Measurements from ENCODE around the gene HBG1. TPM values are rescaled to one million over a fixed set of nuclear protein-coding genes. Genes with fewer than 3 reads are reported as not detected.
"Not testable (repeated sequence)": the region's sequence is repeated elsewhere in the genome, so short reads cannot be mapped to it uniquely, and the experiment has no call there.

The HBG1 gene
- polyA plus RNA-seq, 3 donors = not detected

- H3K27me3 Mint-ChIP-seq (ENCODE audit: low read depth in 3 of 3) = no peaks in the 10 kb centered on the region
- no peaks in the 10 kb centered on the region for H3K79me2 ChIP-seq (ENCODE audit: insufficient read depth, low read length)
- no peak overlapping the region for H3K27ac Mint-ChIP-seq
- peaks cover 0 to 13% of the 10 kb centered on the region in 2 donors for H3K9me3 ChIP-seq (replicated peaks in 1 of 2; ENCODE audit: control insufficient read depth in 1 of 2, insufficient read depth in 1 of 2, low read length in 2 of 2)
- no peak overlapping the region for H2AFZ ChIP-seq (ENCODE audit: insufficient read depth, low read depth, low read length, poor library complexity, severe bottlenecking)
- intact Hi-C loops (cut with micrococcal nuclease) = no loop called here
- H3K9ac ChIP-seq (ENCODE audit: insufficient read depth, low read length, poor library complexity, severe bottlenecking) = no peak overlapping the region
- H3K4me3 ChIP-seq (replicated peaks in 1 of 3; ENCODE audit: low read depth in 2 of 3, low read length in 3 of 3) = no peak overlapping the region
- TF ChIP-seq CTCF (IDR thresholded peaks at IDR 0.05) = no peak
- no peaks in the 10 kb centered on the region for H3K4me1 Mint-ChIP-seq
- H3K36me3 ChIP-seq (replicated peaks in 1 of 2; ENCODE audit: control insufficient read depth in 1 of 2, insufficient read depth in 2 of 2, low read length in 2 of 2) = no peaks in the 10 kb centered on the region
- DNase-seq = no peak
- H3K4me1 ChIP-seq (ENCODE audit: control insufficient read depth in 1 of 2, insufficient read depth in 2 of 2, low read length in 2 of 2) = no peaks in the 10 kb centered on the region
- no peak overlapping the region for H3K4me3 Mint-ChIP-seq
- H3K9me3 Mint-ChIP-seq = peaks cover 0 to 11% (median 5%) of the 10 kb centered on the region in 7 donors
- no peaks in the 10 kb centered on the region for H3K36me3 Mint-ChIP-seq
- H3K27me3 ChIP-seq (ENCODE audit: control insufficient read depth in 2 of 2, insufficient read depth in 2 of 2, low read length in 2 of 2) = no peaks in the 10 kb centered on the region
- no peaks in the 10 kb centered on the region for H4K20me1 ChIP-seq (ENCODE audit: insufficient read depth, low read length)
- H3K27ac ChIP-seq (ENCODE audit: low read depth in 1 of 2, low read length in 2 of 2) = no peak overlapping the region
- 100% methylated on average over 2 of the region's 2 CpGs for WGBS (ENCODE audit: insufficient coverage)
- no peak overlapping the region for H3K4me2 ChIP-seq (replicated peaks; ENCODE audit: extremely low read depth, low read length, poor library complexity, severe bottlenecking)
Observed at GRCh38 chr11:5257296-5257695, 7.6 kb upstream of the HBG1 start.

- H3K4me2 ChIP-seq (replicated peaks; ENCODE audit: extremely low read depth, low read length, poor library complexity, severe bottlenecking); H3K4me3 Mint-ChIP-seq; H3K9ac ChIP-seq (ENCODE audit: insufficient read depth, low read length, poor library complexity, severe bottlenecking); H3K27me3 Mint-ChIP-seq (ENCODE audit: low read depth in 3 of 3); H3K4me3 ChIP-seq (replicated peaks in 1 of 3; ENCODE audit: low read depth in 2 of 3, low read length in 3 of 3); H4K20me1 ChIP-seq (ENCODE audit: insufficient read depth, low read length); H3K27me3 ChIP-seq (ENCODE audit: control insufficient read depth in 2 of 2, insufficient read depth in 2 of 2, low read length in 2 of 2); H3K4me1 Mint-ChIP-seq; H3K27ac Mint-ChIP-seq; H3K27ac ChIP-seq (ENCODE audit: low read depth in 1 of 2, low read length in 2 of 2); H3K36me3 Mint-ChIP-seq; H3K4me1 ChIP-seq (ENCODE audit: control insufficient read depth in 1 of 2, insufficient read depth in 2 of 2, low read length in 2 of 2); H2AFZ ChIP-seq (ENCODE audit: insufficient read depth, low read depth, low read length, poor library complexity, severe bottlenecking); H3K36me3 ChIP-seq (replicated peaks in 1 of 2; ENCODE audit: control insufficient read depth in 1 of 2, insufficient read depth in 2 of 2, low read length in 2 of 2); DNase-seq; intact Hi-C loops (cut with micrococcal nuclease); H3K79me2 ChIP-seq (ENCODE audit: insufficient read depth, low read length): not testable (repeated sequence)
- peaks cover 0 to 11% (median 2%) of the 10 kb centered on the region in 7 donors for H3K9me3 Mint-ChIP-seq
- no CpG with 5 or more reads among the region's 9 CpGs for WGBS (ENCODE audit: insufficient coverage)
- H3K9me3 ChIP-seq (replicated peaks in 1 of 2; ENCODE audit: control insufficient read depth in 1 of 2, insufficient read depth in 1 of 2, low read length in 2 of 2) = peaks cover 0 to 13% of the 10 kb centered on the region in 2 donors
Observed at GRCh38 chr11:5254646-5255413, 5.2 kb upstream of the HBG1 start, which contains the start of gene HBG2. HBG2 (minus strand) TSS chr11:5254781; CDS start chr11:5254728, 53 bp downstream.

- H4K20me1 ChIP-seq (ENCODE audit: insufficient read depth, low read length); H3K4me1 ChIP-seq (ENCODE audit: control insufficient read depth in 1 of 2, insufficient read depth in 2 of 2, low read length in 2 of 2); H3K4me3 Mint-ChIP-seq; H3K36me3 ChIP-seq (replicated peaks in 1 of 2; ENCODE audit: control insufficient read depth in 1 of 2, insufficient read depth in 2 of 2, low read length in 2 of 2); DNase-seq; H3K36me3 Mint-ChIP-seq; H2AFZ ChIP-seq (ENCODE audit: insufficient read depth, low read depth, low read length, poor library complexity, severe bottlenecking); H3K27me3 Mint-ChIP-seq (ENCODE audit: low read depth in 3 of 3); intact Hi-C loops (cut with micrococcal nuclease); H3K27me3 ChIP-seq (ENCODE audit: control insufficient read depth in 2 of 2, insufficient read depth in 2 of 2, low read length in 2 of 2); H3K27ac Mint-ChIP-seq; H3K9ac ChIP-seq (ENCODE audit: insufficient read depth, low read length, poor library complexity, severe bottlenecking); H3K79me2 ChIP-seq (ENCODE audit: insufficient read depth, low read length); H3K4me3 ChIP-seq (replicated peaks in 1 of 3; ENCODE audit: low read depth in 2 of 3, low read length in 3 of 3); H3K9me3 Mint-ChIP-seq; H3K27ac ChIP-seq (ENCODE audit: low read depth in 1 of 2, low read length in 2 of 2); H3K4me2 ChIP-seq (replicated peaks; ENCODE audit: extremely low read depth, low read length, poor library complexity, severe bottlenecking); H3K4me1 Mint-ChIP-seq: not testable (repeated sequence)
- H3K9me3 ChIP-seq (replicated peaks in 1 of 2; ENCODE audit: control insufficient read depth in 1 of 2, insufficient read depth in 1 of 2, low read length in 2 of 2) = peaks cover 0 to 11% of the 10 kb centered on the region in 2 donors
- WGBS (ENCODE audit: insufficient coverage) = no CpG with 5 or more reads among the region's 2 CpGs
Observed at GRCh38 chr11:5254023-5254422, 4.4 kb upstream of the HBG1 start.

GRCh38 chr11:5253440-5253839 is 3.8 kb upstream of the HBG1 start:
- H3K27ac ChIP-seq (ENCODE audit: low read depth in 1 of 2, low read length in 2 of 2); H3K27me3 Mint-ChIP-seq (ENCODE audit: low read depth in 3 of 3); H3K36me3 ChIP-seq (replicated peaks in 1 of 2; ENCODE audit: control insufficient read depth in 1 of 2, insufficient read depth in 2 of 2, low read length in 2 of 2); H4K20me1 ChIP-seq (ENCODE audit: insufficient read depth, low read length); H3K36me3 Mint-ChIP-seq; H3K9me3 ChIP-seq (replicated peaks in 1 of 2; ENCODE audit: control insufficient read depth in 1 of 2, insufficient read depth in 1 of 2, low read length in 2 of 2); H3K4me1 Mint-ChIP-seq; H3K4me3 Mint-ChIP-seq; H2AFZ ChIP-seq (ENCODE audit: insufficient read depth, low read depth, low read length, poor library complexity, severe bottlenecking); H3K9me3 Mint-ChIP-seq; H3K4me3 ChIP-seq (replicated peaks in 1 of 3; ENCODE audit: low read depth in 2 of 3, low read length in 3 of 3); H3K27me3 ChIP-seq (ENCODE audit: control insufficient read depth in 2 of 2, insufficient read depth in 2 of 2, low read length in 2 of 2); H3K27ac Mint-ChIP-seq; H3K4me2 ChIP-seq (replicated peaks; ENCODE audit: extremely low read depth, low read length, poor library complexity, severe bottlenecking); H3K4me1 ChIP-seq (ENCODE audit: control insufficient read depth in 1 of 2, insufficient read depth in 2 of 2, low read length in 2 of 2); H3K79me2 ChIP-seq (ENCODE audit: insufficient read depth, low read length); H3K9ac ChIP-seq (ENCODE audit: insufficient read depth, low read length, poor library complexity, severe bottlenecking); intact Hi-C loops (cut with micrococcal nuclease); DNase-seq: not testable (repeated sequence)
- WGBS (ENCODE audit: insufficient coverage) = no CpG with 5 or more reads among the region's 5 CpGs
